NCI-H524 treated with DMSO at 0.1 percent for 48 hours (cell line): Measurements from ENCODE around the gene SRGAP2C.
"Not testable (repeated sequence)": the region's sequence is repeated elsewhere in the genome, so short reads cannot be mapped to it uniquely, and the experiment has no call there.

Source experiments
- DNase-seq: peaks from one replicate; lab custom pipeline; 2025; lab: John Stamatoyannopoulos, UW

Gene SRGAP2C

DNA sequence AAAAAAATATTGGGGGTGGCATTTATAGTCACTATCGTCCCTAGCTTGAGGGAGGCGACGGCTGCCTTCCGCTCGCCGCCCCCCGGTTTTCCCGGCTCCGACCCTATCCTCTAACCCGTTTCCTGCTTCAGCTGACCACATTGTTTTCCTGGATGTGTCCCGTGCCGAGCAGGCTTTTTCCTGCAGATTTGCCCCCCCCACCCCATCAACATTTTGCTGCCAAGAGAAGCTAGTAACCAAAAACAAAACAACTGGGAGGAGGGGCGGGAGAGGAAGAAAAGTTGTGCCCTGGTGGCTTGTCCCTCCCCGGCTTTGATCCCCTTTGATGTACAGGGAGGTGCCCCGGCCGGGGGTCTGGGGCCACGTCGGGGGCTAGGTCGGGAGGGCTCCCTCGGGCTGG is 1.4 kb downstream of the SRGAP2C start:
- not testable (repeated sequence) for DNase-seq

- DNase-seq, result not testable (repeated sequence)
Observed at GRCh38 chr1:121187914-121188313, 3.1 kb downstream of the SRGAP2C start.

- DNase-seq, result not testable (repeated sequence)
Observed at GRCh38 chr1:121192512-121192911, 7.7 kb downstream of the SRGAP2C start.

DNA sequence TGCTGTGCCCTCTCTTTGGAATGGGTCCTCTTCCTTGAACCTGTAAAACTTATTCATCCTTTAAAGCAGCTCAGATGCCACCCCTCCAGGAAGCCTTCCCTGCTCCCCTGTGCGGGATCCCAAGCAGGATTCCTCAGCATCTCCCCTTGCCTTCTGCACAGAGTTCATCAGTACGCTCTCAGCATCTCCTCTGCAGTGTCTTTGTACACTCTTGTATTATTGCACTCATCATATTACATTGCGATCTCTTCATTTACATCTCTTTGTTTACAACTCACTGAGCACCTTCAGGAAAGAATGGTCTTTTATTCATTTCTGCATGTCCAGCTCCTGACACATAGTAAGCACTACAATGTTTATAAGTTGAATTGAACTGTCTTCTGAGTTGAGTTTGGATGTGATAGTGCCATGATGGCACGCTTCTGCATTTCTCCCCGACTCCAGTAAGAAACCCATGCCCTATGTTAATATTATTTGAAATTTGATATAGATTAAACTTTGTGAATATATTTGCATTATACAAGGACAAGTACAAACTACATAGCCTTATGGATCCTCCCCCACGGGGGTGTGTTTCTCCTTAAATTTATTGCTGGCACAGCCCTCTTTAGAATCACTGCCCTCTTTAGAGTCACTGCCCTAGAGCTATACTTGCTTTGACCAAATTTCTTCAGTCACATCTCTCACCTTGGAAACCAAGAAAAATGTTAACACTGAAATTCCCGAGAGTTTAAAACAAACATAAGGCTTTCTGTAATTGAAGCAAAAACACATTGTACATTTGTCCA is 12.5 kb downstream of the SRGAP2C start:
- not testable (repeated sequence) for DNase-seq

- not testable (repeated sequence) for DNase-seq
Observed at GRCh38 chr1:121199763-121200162, 15.0 kb downstream of the SRGAP2C start.

DNA sequence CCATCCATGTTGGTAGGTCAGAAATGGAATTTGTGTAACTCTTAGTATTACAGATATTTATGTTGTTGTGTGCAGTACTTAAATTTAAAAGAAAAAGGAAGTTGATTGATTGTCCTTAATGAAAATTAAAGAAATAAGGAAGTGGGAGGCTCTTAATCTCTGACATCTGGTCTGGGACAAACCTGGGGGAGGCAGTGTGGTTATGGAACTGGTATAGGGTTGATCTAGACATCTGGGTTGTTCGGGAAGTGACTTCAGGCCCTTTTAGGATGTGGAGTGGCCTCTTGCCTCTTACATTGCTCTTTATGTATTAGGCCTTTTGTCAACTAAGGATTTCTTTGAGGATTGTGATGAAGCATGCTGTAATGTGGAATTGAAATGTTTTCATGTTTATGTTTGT is 15.5 kb downstream of the SRGAP2C start:
- DNase-seq, result not testable (repeated sequence)

DNA sequence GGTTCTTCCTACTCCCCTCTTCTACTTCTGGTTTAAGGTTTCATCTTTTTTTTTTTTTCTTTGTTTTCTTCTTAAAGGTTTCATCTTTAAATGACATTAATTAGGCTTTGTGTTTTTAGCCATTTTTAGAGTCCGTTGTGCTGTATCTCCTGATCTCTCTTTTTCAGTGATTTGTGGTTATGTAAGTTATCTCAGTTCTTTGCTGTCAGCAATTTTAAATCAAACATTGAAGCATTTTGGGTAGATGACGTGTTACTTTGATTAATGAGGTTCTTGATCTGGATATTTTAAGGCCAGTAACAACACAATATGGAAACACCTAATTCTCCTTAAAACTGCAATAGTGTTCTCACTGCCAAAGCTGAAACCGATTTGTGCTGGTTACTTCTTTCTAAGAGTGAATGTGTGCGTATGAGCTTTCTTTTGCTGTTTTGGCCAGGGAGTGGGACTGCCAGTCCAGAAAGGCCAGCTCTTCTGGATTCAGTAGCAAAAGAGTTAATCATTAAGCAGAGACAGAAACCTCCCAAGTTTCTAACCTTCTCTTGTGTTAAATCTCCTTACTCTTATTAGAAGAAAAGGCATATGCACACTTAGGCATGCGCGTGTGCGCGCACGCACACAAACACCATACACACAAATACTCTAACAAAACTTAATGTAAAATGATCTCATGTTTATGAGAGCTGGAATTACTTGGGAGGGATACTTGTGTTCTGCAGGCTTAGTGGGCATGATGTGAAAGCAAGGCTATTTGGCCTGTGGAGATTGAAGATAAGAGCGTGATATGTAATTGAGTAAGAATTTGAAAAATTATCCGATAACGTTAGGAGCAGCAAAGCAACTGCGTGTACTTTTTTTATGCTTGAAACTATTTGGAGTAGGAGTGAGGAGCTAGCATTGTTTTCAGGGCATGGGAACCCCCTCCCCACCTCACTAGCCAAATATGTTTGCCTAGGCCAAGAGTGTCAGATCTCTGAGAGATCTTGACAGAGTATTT is 16.5 kb downstream of the SRGAP2C start:
- not testable (repeated sequence) for DNase-seq

DNA sequence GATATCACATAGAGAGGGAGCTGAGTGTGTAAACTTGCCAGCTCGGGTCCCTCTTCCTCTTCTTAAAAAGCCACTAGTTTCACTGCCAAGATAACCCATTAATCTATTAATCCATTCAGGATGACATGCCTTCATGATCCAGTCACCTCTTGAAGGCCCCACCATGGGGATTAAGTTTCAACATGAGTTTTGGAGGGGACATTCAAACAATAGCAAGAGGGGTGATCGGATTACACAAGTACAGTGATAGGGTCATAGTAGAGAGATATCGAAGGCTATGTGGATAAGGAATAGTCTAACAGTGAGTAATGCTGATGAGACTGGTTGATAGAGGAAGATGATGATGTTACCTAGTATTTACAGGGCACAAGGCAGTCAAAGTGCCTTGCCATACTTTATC is 18.2 kb downstream of the SRGAP2C start:
- not testable (repeated sequence) for DNase-seq

GRCh38 chr1:121205786-121206711 is 21.3 kb downstream of the SRGAP2C start:
- not testable (repeated sequence) for DNase-seq

GRCh38 chr1:121207328-121207727 is 22.6 kb downstream of the SRGAP2C start:
- DNase-seq, result not testable (repeated sequence)

DNA sequence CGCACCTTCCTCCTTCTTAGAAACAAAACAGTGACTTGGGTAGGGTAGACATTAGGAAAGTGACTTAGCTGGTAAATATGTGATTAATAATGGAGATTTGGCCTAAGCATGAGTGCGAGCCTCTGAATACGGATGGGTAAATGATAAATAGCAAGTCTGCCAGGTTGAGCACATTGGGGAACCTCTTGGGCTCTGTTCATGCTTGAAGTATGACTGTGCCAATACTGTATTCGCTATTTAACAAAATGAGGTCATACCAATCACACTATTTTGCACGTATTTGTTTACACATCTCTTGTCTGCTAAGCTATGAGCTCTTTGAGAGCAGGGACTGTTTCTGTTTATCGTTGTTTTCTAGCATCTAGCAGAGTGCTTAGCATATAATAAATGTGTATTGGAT is 23.6 kb downstream of the SRGAP2C start:
- DNase-seq, result not testable (repeated sequence)

DNA sequence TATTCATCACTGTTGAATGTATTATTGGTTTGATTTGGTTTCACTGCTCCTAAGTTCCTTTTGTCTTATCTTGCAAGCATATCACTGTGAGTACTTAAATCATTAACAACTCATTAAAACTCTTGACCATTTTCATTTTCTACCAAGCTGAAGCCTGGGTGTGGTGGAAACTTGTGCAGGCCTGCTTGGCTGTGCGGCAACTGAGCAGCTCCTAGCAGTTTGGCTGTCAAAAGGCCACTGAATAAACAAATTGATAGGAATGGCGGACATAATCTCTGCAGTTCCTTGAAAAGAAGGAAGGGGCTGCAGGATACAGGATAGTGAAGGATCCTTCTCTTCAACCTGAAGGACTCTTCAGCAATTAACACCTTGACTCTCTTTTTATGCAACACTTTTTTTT is 26.0 kb downstream of the SRGAP2C start:
- not testable (repeated sequence) for DNase-seq

- peak; percentile 22 for DNase-seq
Observed at GRCh38 chr1:121213491-121213890, 28.7 kb downstream of the SRGAP2C start.

DNA sequence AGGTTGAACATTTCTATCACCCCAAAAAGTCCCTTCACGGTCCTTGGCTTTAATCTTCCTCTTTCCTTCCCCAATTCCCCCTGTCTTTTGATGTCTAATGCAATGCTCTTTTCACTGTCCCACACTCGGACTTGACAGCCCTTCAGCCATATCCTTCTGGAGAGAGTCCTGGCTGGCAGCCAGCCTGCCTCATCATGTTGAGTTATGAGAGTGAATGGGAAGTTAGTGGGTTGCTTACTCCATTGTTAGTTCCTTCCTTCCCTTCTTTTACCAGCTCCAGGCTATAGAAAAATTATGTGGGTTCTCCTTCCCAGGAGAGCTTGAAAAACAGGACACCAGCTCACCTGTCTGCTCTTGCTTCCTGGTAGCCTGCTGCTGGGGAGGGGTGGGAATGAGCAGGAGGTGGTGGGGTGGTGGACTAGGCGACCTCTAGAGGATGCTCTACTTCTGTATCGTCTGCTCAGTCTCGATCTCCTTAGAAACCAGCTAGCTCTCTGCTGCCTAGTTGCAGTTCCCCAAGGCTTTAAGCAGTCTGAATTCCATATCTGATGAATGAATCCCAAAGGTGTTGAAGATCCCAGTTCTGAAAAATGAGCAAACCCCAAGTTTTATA is 29.9 kb downstream of the SRGAP2C start:
- not testable (repeated sequence) for DNase-seq

DNA sequence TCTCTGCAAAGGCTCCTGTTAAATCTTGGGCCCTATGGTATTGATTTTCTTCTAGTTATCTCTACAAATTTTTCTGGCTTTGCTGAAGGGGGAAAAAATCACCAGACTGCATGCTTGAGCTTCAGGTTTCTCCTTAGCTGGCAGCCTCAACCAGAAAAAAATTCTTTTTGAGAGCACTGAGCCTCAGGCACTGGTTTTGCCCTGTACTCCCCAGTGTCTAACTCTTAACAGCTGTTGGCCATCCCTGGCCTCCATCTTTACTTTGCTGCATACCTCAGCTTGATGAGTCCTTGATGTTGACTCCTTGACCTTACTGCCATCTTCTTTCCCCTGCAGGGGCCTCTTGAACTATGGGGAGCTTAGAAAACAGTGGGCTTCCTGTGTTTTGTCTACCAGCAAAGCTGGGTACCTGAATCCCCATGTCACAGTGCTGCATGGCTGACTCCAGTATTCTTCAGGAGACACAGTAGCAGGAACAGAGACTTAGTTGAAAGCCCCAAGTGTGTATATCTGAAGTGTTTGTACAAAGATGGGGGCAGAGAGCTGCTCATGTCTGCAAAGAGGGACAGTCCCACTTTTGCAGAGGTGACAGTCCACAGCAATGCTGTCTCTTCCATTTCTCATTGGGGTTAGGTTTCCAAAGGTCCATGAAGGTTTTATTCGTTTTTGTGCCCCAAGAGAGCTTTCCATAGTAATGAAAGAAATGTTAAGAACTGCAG is 31.1 kb downstream of the SRGAP2C start:
- DNase-seq, result not testable (repeated sequence)

DNA sequence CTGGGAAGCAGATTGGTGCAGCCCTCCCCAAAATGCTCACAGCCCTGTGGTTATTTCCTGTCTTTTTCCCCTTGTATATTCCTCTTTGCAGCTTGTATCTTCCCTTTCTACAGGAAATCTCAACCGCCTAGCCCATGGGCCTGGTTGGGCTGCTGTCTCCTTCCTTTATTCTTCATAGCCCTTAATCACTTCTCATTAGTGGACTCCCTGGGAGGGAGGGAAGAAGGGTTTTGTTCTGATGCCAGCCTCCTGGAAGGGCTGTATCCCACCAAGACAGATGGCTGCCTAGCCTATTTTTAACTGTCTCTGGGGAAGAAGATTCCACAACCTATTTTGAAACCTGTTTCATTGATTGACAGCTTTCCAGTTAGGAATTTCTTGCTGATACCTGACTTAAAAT is 31.9 kb downstream of the SRGAP2C start:
- DNase-seq, result not testable (repeated sequence)

DNA sequence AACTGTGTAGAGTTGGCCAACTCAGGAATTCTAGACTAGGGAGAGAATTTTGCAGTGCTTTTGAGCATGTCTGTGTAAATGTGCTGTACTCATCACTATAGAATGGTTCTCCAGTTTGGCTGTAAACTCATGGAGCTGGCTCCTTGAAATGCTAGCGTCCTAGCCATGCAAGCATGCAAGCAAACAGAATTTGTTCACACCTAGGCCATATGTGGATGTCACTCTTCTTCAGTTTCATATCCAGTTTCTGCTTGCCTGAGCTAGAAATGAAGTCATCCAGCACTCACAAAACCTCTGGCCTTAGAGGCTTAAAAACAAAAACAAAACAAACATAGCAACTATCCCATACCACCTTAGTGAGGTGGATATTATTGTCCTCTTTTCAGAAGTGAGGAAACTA is 37.0 kb downstream of the SRGAP2C start:
- DNase-seq, result not testable (repeated sequence)

DNA sequence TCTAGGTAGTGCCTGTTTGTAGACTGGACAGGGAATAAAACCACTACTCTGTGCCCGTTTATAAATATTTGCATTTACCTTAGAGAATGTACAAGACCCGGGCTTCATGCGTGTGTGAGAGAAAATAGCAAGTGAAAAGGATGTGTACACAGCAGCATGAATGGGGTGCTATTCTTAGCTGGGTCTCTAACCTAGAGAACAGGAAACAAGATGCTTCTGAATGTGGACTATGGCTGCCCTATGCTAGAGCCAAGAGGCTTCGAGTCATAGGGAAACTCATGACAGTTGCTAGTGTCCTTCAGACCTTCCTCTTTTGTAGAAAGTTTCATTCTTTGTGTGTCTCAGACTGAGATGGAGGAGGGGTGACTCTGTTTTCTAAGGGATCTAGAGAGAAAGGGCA is 39.9 kb downstream of the SRGAP2C start:
- not testable (repeated sequence) for DNase-seq

GRCh38 chr1:121226295-121226904 is 41.6 kb downstream of the SRGAP2C start:
- DNase-seq, result not testable (repeated sequence)

GRCh38 chr1:121226925-121227324 is 42.1 kb downstream of the SRGAP2C start:
- DNase-seq, result not testable (repeated sequence)
